SK-N-SH (cell line): ENCODE measurements around the gene PTPN14. TPM values are rescaled to one million over a fixed set of nuclear protein-coding genes. Genes with fewer than 3 reads are reported as not detected.

Experiments
- CTCF ChIA-PET: fragments of 300-600, 350-600 bp; formaldehyde crosslinking; extraction: SDS; loops from one replicate; lab custom pipeline; 2021; lab: Yijun Ruan, JAX
- POLR2A ChIA-PET: fragments of 350-600 bp; sonication (Branson Sonifier 250); formaldehyde crosslinking; extraction: SDS; loops from one replicate; lab custom pipeline; 2020; ENCODE audit warnings: antibody characterized with exemption, inconsistent platforms; lab: Yijun Ruan, JAX
- DNase-seq: peaks from one replicate; pipeline ENCODE4 v3.0.0; 2012
- H2AFZ ChIP-seq: fragments of 200-600 bp; sonication (generic); 2 replicates; pipeline ENCODE4 v1.8.1; 2016; ENCODE audit warnings: antibody characterized with exemption, mild to moderate bottlenecking, low read depth
- H3F3A ChIP-seq: fragments of 200-600 bp; sonication (generic); replicated peaks from 2 replicates; pipeline ENCODE3; 2016; ENCODE audit warnings: antibody characterized with exemption, mild to moderate bottlenecking; ENCODE audit not compliant: insufficient read depth
- H3K27ac ChIP-seq, 2 experiments: fragments of 200-500 bp in 1 of 2; fragments of 200-600 bp in 1 of 2; sonication (Bioruptor generic) in 1 of 2; sonication (generic), shearing (Covaris generic) in 1 of 2; 2 replicates each; pipeline versions ENCODE4 v1.5.1 to v1.6.1; 2014 to 2016; ENCODE audit warnings: low read depth in 2 of 2, inconsistent platforms in 1 of 2, low read length in 1 of 2, mild to moderate bottlenecking in 1 of 2, mixed read lengths in 1 of 2
- H3K27me3 ChIP-seq: fragments of 200-600 bp; sonication (generic), shearing (Covaris generic); 2 replicates; pipeline ENCODE4 v1.6.1; 2016; ENCODE audit warnings: mixed run types; ENCODE audit not compliant: insufficient read depth
- H3K36me3 ChIP-seq, 2 experiments: fragments of 200-500 bp in 1 of 2; fragments of 200-600 bp in 1 of 2; sonication (Bioruptor generic) in 1 of 2; sonication (generic) in 1 of 2; replicated peaks in 1 of 2; 2 replicates each; pipeline versions ENCODE3 to v1.5.1; 2014 to 2016; ENCODE audit warnings: low read length in 1 of 2, mild to moderate bottlenecking in 1 of 2; ENCODE audit not compliant: insufficient read depth in 2 of 2, control insufficient read depth in 1 of 2
- H3K4me1 ChIP-seq, 2 experiments: fragments of 200-500 bp in 1 of 2; fragments of 200-600 bp in 1 of 2; sonication (Bioruptor generic) in 1 of 2; sonication (generic), shearing (Covaris generic) in 1 of 2; 2 replicates each; pipeline versions ENCODE4 v1.5.1 to v1.6.1; 2014 to 2016; ENCODE audit warnings: low read depth in 1 of 2, low read length in 1 of 2, mixed run types in 1 of 2; ENCODE audit not compliant: insufficient read depth in 2 of 2, control insufficient read depth in 1 of 2
- H3K4me2 ChIP-seq: fragments of 200-600 bp; sonication (generic), shearing (Covaris generic); 2 replicates; pipeline ENCODE4 v1.6.1; 2017; ENCODE audit warnings: mixed run types
- H3K4me3 ChIP-seq, 2 experiments: fragments of 200-500 bp in 1 of 2; fragments of 200-600 bp in 1 of 2; sonication (Bioruptor generic) in 1 of 2; sonication (generic), shearing (Covaris generic) in 1 of 2; 2 replicates each; pipeline versions ENCODE4 v1.5.1 to v1.8.1; 2014 to 2016; ENCODE audit warnings: low read depth in 2 of 2, inconsistent platforms in 1 of 2, low read length in 1 of 2, mild to moderate bottlenecking in 1 of 2, mixed read lengths in 1 of 2, moderate library complexity in 1 of 2
- H3K79me2 ChIP-seq: fragments of 200-600 bp; sonication (generic); 2 replicates; pipeline ENCODE4 v1.8.1; 2017; ENCODE audit warnings: mild to moderate bottlenecking; ENCODE audit not compliant: insufficient read depth
- H3K9ac ChIP-seq: fragments of 200-600 bp; sonication (generic); 2 replicates; pipeline ENCODE4 v1.6.1; 2017; ENCODE audit warnings: mixed run types
- H3K9me2 ChIP-seq: fragments of 200-600 bp; sonication (generic); 2 replicates; pipeline ENCODE4 v1.6.1; 2017; ENCODE audit warnings: mixed run types
- H3K9me3 ChIP-seq: fragments of 200-600 bp; sonication (generic); 2 replicates; pipeline ENCODE4 v1.6.1; 2017; ENCODE audit warnings: mixed run types, mild to moderate bottlenecking, moderate library complexity
- H4K20me1 ChIP-seq: fragments of 200-600 bp; sonication (generic); 2 replicates; pipeline ENCODE4 v1.6.1; 2017; ENCODE audit warnings: mild to moderate bottlenecking, mixed run types; ENCODE audit not compliant: insufficient read depth
- CHD2 ChIP-seq: fragments of 150-350 bp; IDR thresholded peaks from 2 replicates; pipeline ENCODE4 v1.6.1; 2018; ENCODE audit warnings: low read length; ENCODE audit not compliant: partially characterized antibody
- CTCF ChIP-seq: fragments of 200-600 bp; sonication (generic); IDR thresholded peaks from 2 replicates; pipeline ENCODE4 v1.6.1; 2017; ENCODE audit warnings: antibody characterized with exemption, mild to moderate bottlenecking, moderate library complexity
- FOXM1 ChIP-seq: IDR thresholded peaks from 2 replicates; pipeline ENCODE4 v1.4.0; 2012; ENCODE audit warnings: low read depth, mild to moderate bottlenecking
- MAX ChIP-seq: IDR thresholded peaks from 2 replicates; pipeline ENCODE4 v1.4.0; 2012; ENCODE audit warnings: low read depth
- MEF2A ChIP-seq: IDR thresholded peaks from 2 replicates; pipeline ENCODE4 v1.4.0; 2012; ENCODE audit warnings: low read depth, borderline replicate concordance
- MXI1 ChIP-seq: IDR thresholded peaks from 2 replicates; pipeline ENCODE4 v1.6.1; 2012; ENCODE audit warnings: mild to moderate bottlenecking, low read depth, low read length, improper control_type of control experiment
- NFIC ChIP-seq: IDR thresholded peaks from 2 replicates; pipeline ENCODE4 v1.4.0; 2012; ENCODE audit warnings: borderline replicate concordance
- NRF1 ChIP-seq: IDR thresholded peaks from 2 replicates; pipeline ENCODE4 v1.6.1; 2012; ENCODE audit warnings: low read depth, mild to moderate bottlenecking, low read length
- PBX3 ChIP-seq: IDR thresholded peaks from 2 replicates; pipeline ENCODE4; 2012
- RAD21 ChIP-seq: IDR thresholded peaks from 2 replicates; pipeline ENCODE4 v1.6.1; 2012; ENCODE audit warnings: mild to moderate bottlenecking, low read length
- RCOR1 ChIP-seq: fragments of 150-350 bp; IDR thresholded peaks from 2 replicates; pipeline ENCODE4 v1.6.1; 2017; ENCODE audit warnings: antibody characterized with exemption, low read length
- REST ChIP-seq: IDR thresholded peaks from 2 replicates; pipeline ENCODE4 v1.6.1; 2012; ENCODE audit warnings: mild to moderate bottlenecking, low read depth, low read length, moderate library complexity
- RFX5 ChIP-seq: IDR thresholded peaks from 2 replicates; pipeline ENCODE4 v1.6.1; 2012; ENCODE audit warnings: mild to moderate bottlenecking, improper control_type of control experiment, low read length
- SIN3A ChIP-seq: IDR thresholded peaks from 2 replicates; pipeline ENCODE4 v1.6.1; 2012; ENCODE audit warnings: low read depth, mild to moderate bottlenecking, low read length, moderate library complexity, borderline replicate concordance
- TAF1 ChIP-seq: IDR thresholded peaks from 2 replicates; pipeline ENCODE4 v1.6.1; 2012; ENCODE audit warnings: low read depth, mild to moderate bottlenecking, low read length, moderate library complexity, borderline replicate concordance
- TCF12 ChIP-seq: IDR thresholded peaks from 2 replicates; pipeline ENCODE4 v1.4.0; 2012
- TEAD4 ChIP-seq: IDR thresholded peaks from 2 replicates; pipeline ENCODE4 v1.4.0; 2012; ENCODE audit warnings: mild to moderate bottlenecking, borderline replicate concordance; ENCODE audit not compliant: insufficient read depth
- USF1 ChIP-seq: IDR thresholded peaks from 2 replicates; pipeline ENCODE4 v1.4.0; 2012; ENCODE audit warnings: low read depth, borderline replicate concordance
- USF2 ChIP-seq: fragments of 150-350 bp; IDR thresholded peaks from 2 replicates; pipeline ENCODE4 v1.6.1; 2017; ENCODE audit warnings: antibody characterized with exemption, low read length, low read depth, borderline replicate concordance
- YY1 ChIP-seq: IDR thresholded peaks from 2 replicates; pipeline ENCODE4 v1.4.0; 2012; ENCODE audit warnings: low read depth, mild to moderate bottlenecking
- ZBTB33 ChIP-seq: IDR thresholded peaks from 2 replicates; pipeline ENCODE4 v1.4.0; 2012; ENCODE audit warnings: low read depth, borderline replicate concordance
- WGBS: methylation state at CpG from one replicate; pipeline ENCODE4 v1.1.6; 2017; ENCODE audit warnings: low lambda C conversion rate; 5-methylcytosine and 5-hydroxymethylcytosine counted together
- polyA plus RNA-seq, 3 experiments: library from polyadenylated mRNA; depleted of rRNA; stranded (reverse); fragments of >200 nt; gene quantifications; 2 replicates each; pipeline ENCODE4 v1.2.3, GENCODE V29; 2012

Gene PTPN14
- polyA plus RNA-seq, 1 of the 3 experiments (the other 2 are of a cell fraction), result 12.8 TPM

GRCh38 chr1:214354440-214355148 lies 196.8 kb downstream of the PTPN14 start:
- Histone ChIP-seq H3K9me2 (no peaks in the 10 kb centered on the region), H3K4me2 (no peak overlapping the region; the same call in 1 of the 2 replicates), H3K27me3 (no peaks in the 10 kb centered on the region), H3K36me3 (peaks cover 42 to 50% of the 10 kb centered on the region in 2 experiments), H3K79me2 (peaks cover 11% of the 10 kb centered on the region; the same call in 1 of the 2 replicates), H3F3A (peaks cover 19% of the 10 kb centered on the region), H4K20me1 (no peaks in the 10 kb centered on the region), H3K9ac (no peak overlapping the region), H2AFZ (no peak overlapping the region), H3K4me1 (peaks cover 3 to 23% of the 10 kb centered on the region in 2 experiments; a peak in 2 of 4 replicates), H3K9me3 (no peaks in the 10 kb centered on the region), H3K4me3 (no peak overlapping the region), H3K27ac (peak overlapping the region; percentile 49 to 77; a peak in 2 of 4 replicates)
- CTCF ChIA-PET, result interaction anchor here (0.6 to 5.7 kb wide), 8 partner anchors 10 to 1197 kb away, joined by 3 to 36 read pairs (median 3); partner anchors contain the start of gene PTPN14
- 19% methylated on average over 4 of the region's 4 CpGs for WGBS
- DNase-seq, result peak; percentile 50
- POLR2A ChIA-PET, result no interaction called here
- TF ChIP-seq RFX5 (no peak), TCF12 (peak; percentile 37; the same call in 1 of the 2 replicates), NFIC (peak; percentile 44; the same call in 1 of the 2 replicates), RCOR1 (peak; percentile 96; the same call in 1 of the 2 replicates), TAF1 (no peak), CTCF (no peak), ZBTB33 (no peak), CHD2 (peak; percentile 70), TEAD4 (no peak), MAX (no peak), NRF1 (no peak), FOXM1 (no peak), REST (no peak), SIN3A (no peak), YY1 (no peak), MXI1 (peak; percentile 39; the same call in 1 of the 2 replicates), USF2 (no peak), MEF2A (no peak), USF1 (no peak), PBX3 (peak; percentile 65), RAD21 (peak; percentile 7; the same call in 1 of the 2 replicates)
